Sigmoid colon (tissue), 7 donors: ENCODE data around the gene USP34. TPM values are rescaled to one million over a fixed set of nuclear protein-coding genes. Genes with fewer than 3 reads are reported as not detected.
"Not testable (repeated sequence)": the region's sequence is repeated elsewhere in the genome, so short reads cannot be mapped to it uniquely, and the experiment has no call there.

ENCODE experiments used
- DNase-seq: peaks from one replicate; pipeline ENCODE4 v3.0.0-alpha.2; 2019
- H3K27ac ChIP-seq, 4 donors: fragments of 200-600 bp; sonication (generic); one replicate each; pipeline ENCODE4 v1.5.1; 2016 to 2019; ENCODE audit warnings: mild to moderate bottlenecking in 1 of 4
- H3K27me3 ChIP-seq, 3 donors: fragments of 200-600 bp; sonication (generic); one replicate each; pipeline ENCODE4 v1.5.1; 2019; ENCODE audit warnings: mild to moderate bottlenecking in 1 of 3
- H3K36me3 ChIP-seq, 4 donors: fragments of 200-600 bp; sonication (generic); one replicate each; pipeline ENCODE4 v1.5.1; 2016 to 2019
- H3K4me1 ChIP-seq, 4 donors: fragments of 200-600 bp; sonication (generic); one replicate each; pipeline ENCODE4 v1.5.1; 2017 to 2019
- H3K4me3 ChIP-seq, 4 donors: fragments of 200-600 bp; sonication (generic); one replicate each; pipeline ENCODE4 v1.5.1; 2017 to 2019; ENCODE audit warnings: mild to moderate bottlenecking in 2 of 4, moderate library complexity in 1 of 4
- H3K9me3 ChIP-seq, 4 donors: fragments of 200-600 bp in 3 of 4; sonication (generic) in 3 of 4; one replicate each; pipeline versions ENCODE4 v1.5.1 to v1.6.1; 2013 to 2019
- EP300 ChIP-seq, 4 donors: sonication (generic); formaldehyde crosslinking; IDR thresholded peaks; one replicate each; pipeline ENCODE4 v1.6.1; 2017; ENCODE audit warnings: antibody characterized with exemption in 4 of 4
- POLR2A ChIP-seq, 2 donors: fragments of 450-650 bp; IDR thresholded peaks; one replicate each; pipeline ENCODE4 v1.6.1; 2016; ENCODE audit warnings: antibody characterized with exemption in 2 of 2, mild to moderate bottlenecking in 2 of 2, moderate library complexity in 2 of 2
- POLR2AphosphoS5 ChIP-seq, 4 donors: sonication (generic); formaldehyde crosslinking; IDR thresholded peaks; one replicate each; pipeline ENCODE4 v1.6.1; 2017; ENCODE audit warnings: antibody characterized with exemption in 4 of 4
- WGBS, 2 donors: extraction: QIAGEN DNeasy Blood & Tissue Kit; methylation state at CpG; one replicate each; pipeline ENCODE4 v1.1.7; 2013; 5-methylcytosine and 5-hydroxymethylcytosine counted together
- intact Hi-C: fragments of 100-400 bp; cut with DNase I; formaldehyde crosslinking; loops from one replicate; pipeline ENCODE4 v1.15.1; 2023
- polyA plus RNA-seq, 3 donors: library from polyadenylated mRNA; stranded (reverse); fragments of 200-250 nt; gene quantifications; one replicate each; pipeline ENCODE4 v1.2.3, GENCODE V29; 2013
- total RNA-seq, 4 donors: library from RNA; depleted of rRNA; stranded (reverse); fragments of >200 nt; gene quantifications; one replicate each; pipeline ENCODE4 v1.1.0, GENCODE V29; 2016
- TF ChIP-seq, protein P1 (sequence below), 4 experiments: fragments of 450-650 bp in 3 of 4; fragments of 200-600 bp in 1 of 4; IDR thresholded peaks; one replicate each; pipeline ENCODE4 v1.5.1; 2016 to 2019; ENCODE audit warnings: antibody characterized with exemption in 4 of 4, mild to moderate bottlenecking in 3 of 4, moderate library complexity in 2 of 4
- donor health status: healthy with polysubstance abuse.
- donor health status: Bipolar disorder and iron deficiency.
- donor health status: healthy.

Gene USP34
- total and polyA plus RNA-seq, 7 donors: 23.6 to 158 (median 135) TPM

- WGBS, 2 donors: 91 to 97% methylated on average over 2 of the region's 2 CpGs
- H3K36me3 ChIP-seq: peaks cover 20 to 100% (median 67%) of the 10 kb centered on the region in 4 donors
These were observed 21.6 kb upstream of the USP34 start for GRCh38 chr2:61492476-61492875.

GRCh38 chr2:61485281-61485680 lies 14.4 kb upstream of the USP34 start:
- intact Hi-C loops: no loop called here
- WGBS, 2 donors: 95 to 99% methylated on average over 5 of the region's 5 CpGs
- peaks cover 7 to 100% (median 51%) of the 10 kb centered on the region in 4 donors for H3K36me3 ChIP-seq
- TF ChIP-seq, protein P1, sequence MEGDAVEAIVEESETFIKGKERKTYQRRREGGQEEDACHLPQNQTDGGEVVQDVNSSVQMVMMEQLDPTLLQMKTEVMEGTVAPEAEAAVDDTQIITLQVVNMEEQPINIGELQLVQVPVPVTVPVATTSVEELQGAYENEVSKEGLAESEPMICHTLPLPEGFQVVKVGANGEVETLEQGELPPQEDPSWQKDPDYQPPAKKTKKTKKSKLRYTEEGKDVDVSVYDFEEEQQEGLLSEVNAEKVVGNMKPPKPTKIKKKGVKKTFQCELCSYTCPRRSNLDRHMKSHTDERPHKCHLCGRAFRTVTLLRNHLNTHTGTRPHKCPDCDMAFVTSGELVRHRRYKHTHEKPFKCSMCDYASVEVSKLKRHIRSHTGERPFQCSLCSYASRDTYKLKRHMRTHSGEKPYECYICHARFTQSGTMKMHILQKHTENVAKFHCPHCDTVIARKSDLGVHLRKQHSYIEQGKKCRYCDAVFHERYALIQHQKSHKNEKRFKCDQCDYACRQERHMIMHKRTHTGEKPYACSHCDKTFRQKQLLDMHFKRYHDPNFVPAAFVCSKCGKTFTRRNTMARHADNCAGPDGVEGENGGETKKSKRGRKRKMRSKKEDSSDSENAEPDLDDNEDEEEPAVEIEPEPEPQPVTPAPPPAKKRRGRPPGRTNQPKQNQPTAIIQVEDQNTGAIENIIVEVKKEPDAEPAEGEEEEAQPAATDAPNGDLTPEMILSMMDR (IDR thresholded peaks at IDR 0.05): no peak
- TF ChIP-seq POLR2A (IDR thresholded peaks at IDR 0.05) (no peak), POLR2AphosphoS5 (IDR thresholded peaks at IDR 0.05) (no peak), EP300 (IDR thresholded peaks at IDR 0.05) (no peak)
- no peak for DNase-seq
- H3K27me3 ChIP-seq: no peaks in the 10 kb centered on the region
- peaks cover 0 to 5% (median 0%) of the 10 kb centered on the region in 4 donors for H3K4me1 ChIP-seq
- H3K27ac ChIP-seq: no peak overlapping the region
- H3K9me3 ChIP-seq: no peaks in the 10 kb centered on the region
- no peak overlapping the region for H3K4me3 ChIP-seq

More at GRCh38 chr2:61492476-61492875, 21.6 kb upstream of the USP34 start:
- Histone ChIP-seq H3K4me3 (no peak overlapping the region), H3K9me3 (no peaks in the 10 kb centered on the region), H3K27me3 (no peaks in the 10 kb centered on the region), H3K4me1 (peaks cover 0 to 5% (median 0%) of the 10 kb centered on the region in 4 donors), H3K27ac (no peak overlapping the region)
- no peak for TF ChIP-seq POLR2AphosphoS5 (IDR thresholded peaks at IDR 0.05)
- TF ChIP-seq EP300 (IDR thresholded peaks at IDR 0.05): no peak
- TF ChIP-seq POLR2A (IDR thresholded peaks at IDR 0.05): no peak
- TF ChIP-seq, protein P1 (IDR thresholded peaks at IDR 0.05): no peak
- DNase-seq: no peak
- intact Hi-C loops: no loop called here

GRCh38 chr2:61478086-61478485 lies 7.2 kb upstream of the USP34 start:
- H3K9me3 ChIP-seq: no peaks in the 10 kb centered on the region
- no peak for DNase-seq
- no peak overlapping the region for H3K27ac ChIP-seq
- 83 to 90% methylated on average over 6 of the region's 6 CpGs for WGBS, 2 donors
- H3K4me1 ChIP-seq: no peaks in the 10 kb centered on the region
- H3K27me3 ChIP-seq: no peaks in the 10 kb centered on the region
- no peak overlapping the region for H3K4me3 ChIP-seq
- TF ChIP-seq POLR2A (IDR thresholded peaks at IDR 0.05) (no peak), POLR2AphosphoS5 (IDR thresholded peaks at IDR 0.05) (no peak), EP300 (IDR thresholded peaks at IDR 0.05) (no peak)
- TF ChIP-seq, protein P1 (IDR thresholded peaks at IDR 0.05): no peak
- peaks cover 0 to 64% (median 23%) of the 10 kb centered on the region in 4 donors for H3K36me3 ChIP-seq
- intact Hi-C loops: no loop called here

DNA sequence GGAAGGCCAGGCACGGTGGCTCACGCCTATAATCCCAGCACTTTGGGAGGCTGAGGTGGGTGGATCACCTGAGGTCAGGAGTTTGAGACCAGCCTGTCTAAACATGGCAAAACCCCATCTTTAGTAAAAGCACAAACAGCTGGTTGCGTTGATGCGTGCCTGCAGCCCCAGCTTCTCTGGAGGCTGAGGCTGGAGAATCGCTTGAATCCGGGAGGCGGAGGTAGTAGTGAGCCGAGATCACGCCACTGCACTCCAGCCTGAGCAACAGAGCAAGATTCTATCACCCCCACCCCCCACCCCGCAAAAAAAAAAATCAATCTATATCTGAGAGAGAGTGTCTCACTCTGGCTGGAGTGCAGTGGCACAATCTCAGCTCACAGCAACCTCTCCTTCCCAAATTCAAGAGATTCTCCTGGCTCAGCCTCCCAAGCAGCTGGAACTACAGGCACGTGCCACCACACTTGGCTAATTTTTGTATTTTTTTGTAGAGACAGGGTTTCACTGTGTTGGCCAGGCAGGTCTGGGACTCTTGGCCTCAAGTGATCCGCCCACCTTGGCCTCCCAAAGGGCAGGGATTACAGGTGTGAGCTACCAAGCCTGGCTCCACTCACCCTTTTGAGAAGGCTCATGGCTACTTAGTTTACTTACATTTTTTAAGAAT lies 6.2 kb upstream of the USP34 start:
- H3K27ac ChIP-seq, intact Hi-C loops, DNase-seq, H3K9me3 ChIP-seq, H3K4me3 ChIP-seq, H3K4me1 ChIP-seq, H3K27me3 ChIP-seq: not testable (repeated sequence)
- peaks cover 0 to 53% (median 14%) of the 10 kb centered on the region in 4 donors for H3K36me3 ChIP-seq
- 95 to 97% methylated on average over 12 of the region's 12 CpGs for WGBS, 2 donors

DNA sequence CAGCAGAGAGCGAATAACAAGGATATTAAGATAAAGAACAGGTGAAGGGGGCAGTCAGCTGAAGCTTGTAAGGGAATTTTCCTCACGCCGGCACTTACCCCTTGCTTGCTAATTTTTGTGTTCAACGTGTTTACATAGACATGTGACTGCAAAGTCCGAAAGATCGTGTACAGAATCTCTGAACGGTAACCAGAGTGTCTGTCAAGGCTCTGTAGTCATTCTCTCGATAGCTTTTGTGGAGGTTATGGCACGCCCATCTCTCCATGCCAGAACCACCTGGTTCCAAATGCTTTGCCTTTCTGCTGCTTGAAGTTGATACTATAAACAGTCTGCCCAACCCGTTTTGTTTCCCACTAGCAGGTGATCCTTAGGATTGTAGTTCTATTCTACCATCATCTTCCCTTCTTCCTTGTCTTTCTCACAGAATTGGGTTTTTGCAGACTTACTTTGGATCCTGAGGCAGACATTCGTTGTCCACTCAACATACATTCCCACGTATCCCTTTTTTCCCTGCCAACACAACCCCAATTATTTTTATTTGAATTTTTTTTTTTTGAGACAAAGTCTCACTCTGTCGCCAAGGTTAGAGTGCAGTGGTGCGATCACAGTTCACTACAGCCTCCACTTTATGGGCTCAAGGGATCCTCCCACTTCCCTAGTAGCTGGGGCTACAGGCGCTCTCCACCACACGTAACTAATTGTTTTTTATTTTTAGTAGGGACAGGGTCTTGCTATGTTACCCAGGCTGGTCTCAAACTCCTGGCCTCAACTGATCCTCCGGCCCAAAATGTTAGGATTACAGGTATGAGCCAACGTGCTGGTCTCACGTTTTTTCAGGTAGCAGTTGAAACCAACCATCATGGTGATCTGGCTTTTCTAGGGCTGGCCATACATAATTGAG lies 1.3 kb upstream of the USP34 start:
- WGBS, 2 donors: 32 to 38% methylated on average over 19 of the region's 19 CpGs
- Histone ChIP-seq H3K4me3 (peak overlapping the region; percentile 79 to 90 (median 84)), H3K9me3 (no peaks in the 10 kb centered on the region), H3K27me3 (no peaks in the 10 kb centered on the region), H3K27ac (peak overlapping the region; percentile 95 to 99 (median 97)), H3K36me3 (peaks cover 0 to 6% (median 0%) of the 10 kb centered on the region in 4 donors), H3K4me1 (peaks cover 0 to 32% (median 27%) of the 10 kb centered on the region in 4 donors)
- DNase-seq: no peak
- intact Hi-C loops: loop anchor here (1.0 to 5.0 kb wide), 3 partner anchors 66 to 290 kb away; partner anchors contain the start of gene XPO1
- TF ChIP-seq POLR2AphosphoS5 (IDR thresholded peaks at IDR 0.05): no peak
- TF ChIP-seq, protein P1 (IDR thresholded peaks at IDR 0.05): no peak
- TF ChIP-seq POLR2A (IDR thresholded peaks at IDR 0.05): no peak
- no peak for TF ChIP-seq EP300 (IDR thresholded peaks at IDR 0.05)
